ENCODE results near the gene C22orf31. TPM values are rescaled to one million over a fixed set of nuclear protein-coding genes. Genes with fewer than 3 reads are reported as not detected.

C22orf31 gene
- polyA plus RNA-seq, 4 donors, result 1.1 to 1.7 (median 1.2) TPM

- DNase-seq (ENCODE audit: low read depth in 4 of 4, low spot score in 3 of 4), result peak in 2 of 4 donors; percentile 63 to 67
Observed at GRCh38 chr22:29031227-29032011, 30.2 kb downstream of the C22orf31 start.

DNA sequence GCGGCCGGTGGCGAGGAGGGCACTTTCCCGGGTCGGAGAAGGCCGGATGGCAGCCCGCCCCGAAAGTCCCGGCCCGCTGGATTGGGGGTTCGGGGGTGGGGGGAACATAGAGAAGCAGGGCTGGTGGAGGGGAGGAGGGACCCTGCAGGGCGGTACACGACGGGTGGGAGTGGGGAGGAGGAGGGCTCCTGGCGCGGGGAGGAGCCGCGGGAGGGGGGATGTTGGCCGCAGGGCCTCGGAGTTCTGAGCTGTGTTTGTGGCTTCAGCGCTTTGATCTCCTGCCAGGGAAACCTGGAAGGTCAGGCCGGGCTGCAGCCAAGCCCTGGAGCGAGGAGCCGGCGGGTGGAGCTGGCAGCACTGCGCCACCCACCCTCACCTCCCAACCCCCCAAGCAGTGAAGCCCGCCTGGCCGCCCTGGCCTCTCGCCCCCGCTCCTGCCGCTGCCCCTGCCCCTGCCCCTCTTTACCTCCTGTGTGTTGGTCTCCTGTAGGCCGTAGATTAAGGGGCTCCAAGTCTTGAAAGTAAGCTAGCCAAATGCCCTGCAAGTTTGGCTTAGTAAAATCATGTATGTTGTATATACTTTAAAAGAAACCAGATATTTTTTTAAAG lies 30.9 kb downstream of the C22orf31 start:
- peak in 3 of 4 donors; percentile 73 to 83 (median 76) for DNase-seq (ENCODE audit: low read depth in 4 of 4, low spot score in 3 of 4)

GRCh38 chr22:29030016-29030617 lies 31.5 kb downstream of the C22orf31 start:
- no peak for DNase-seq (ENCODE audit: low read depth in 4 of 4, low spot score in 3 of 4)

GRCh38 chr22:29029202-29030000 lies 32.2 kb downstream of the C22orf31 start:
- no peak for DNase-seq (ENCODE audit: low read depth in 4 of 4, low spot score in 3 of 4)

DNA sequence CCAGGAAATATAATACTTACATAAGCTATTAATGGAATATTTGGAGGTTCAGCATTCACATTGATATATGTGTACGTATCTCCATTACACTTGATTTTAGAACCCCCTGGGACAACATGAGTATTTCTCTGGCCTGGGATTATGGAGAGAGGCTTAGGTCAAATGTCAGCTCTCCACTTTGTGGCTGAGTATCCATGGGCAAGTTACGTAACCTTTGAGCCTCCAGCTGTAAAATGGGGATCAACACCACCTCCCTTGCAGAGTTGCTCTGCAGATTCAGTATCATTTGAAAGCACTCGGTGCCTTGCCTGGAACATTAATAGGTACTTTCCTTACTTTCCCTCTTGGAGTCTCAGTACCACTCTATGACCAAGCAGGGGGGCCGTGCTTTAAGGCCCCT lies 33.2 kb downstream of the C22orf31 start:
- DNase-seq (ENCODE audit: low read depth in 4 of 4, low spot score in 3 of 4), result no peak

- no peak for DNase-seq (ENCODE audit: low read depth in 4 of 4, low spot score in 3 of 4)
Observed at GRCh38 chr22:29026579-29026978, 35.1 kb downstream of the C22orf31 start.

- no peak for DNase-seq (ENCODE audit: low read depth in 4 of 4, low spot score in 3 of 4)
Observed at GRCh38 chr22:29023172-29023796, 38.3 kb downstream of the C22orf31 start.

- DNase-seq (ENCODE audit: low read depth in 4 of 4, low spot score in 3 of 4), result no peak
Observed at GRCh38 chr22:29022101-29022817, 39.4 kb downstream of the C22orf31 start.

GRCh38 chr22:29018293-29019189 lies 43.1 kb downstream of the C22orf31 start:
- DNase-seq (ENCODE audit: low read depth in 4 of 4, low spot score in 3 of 4), result no peak

DNA sequence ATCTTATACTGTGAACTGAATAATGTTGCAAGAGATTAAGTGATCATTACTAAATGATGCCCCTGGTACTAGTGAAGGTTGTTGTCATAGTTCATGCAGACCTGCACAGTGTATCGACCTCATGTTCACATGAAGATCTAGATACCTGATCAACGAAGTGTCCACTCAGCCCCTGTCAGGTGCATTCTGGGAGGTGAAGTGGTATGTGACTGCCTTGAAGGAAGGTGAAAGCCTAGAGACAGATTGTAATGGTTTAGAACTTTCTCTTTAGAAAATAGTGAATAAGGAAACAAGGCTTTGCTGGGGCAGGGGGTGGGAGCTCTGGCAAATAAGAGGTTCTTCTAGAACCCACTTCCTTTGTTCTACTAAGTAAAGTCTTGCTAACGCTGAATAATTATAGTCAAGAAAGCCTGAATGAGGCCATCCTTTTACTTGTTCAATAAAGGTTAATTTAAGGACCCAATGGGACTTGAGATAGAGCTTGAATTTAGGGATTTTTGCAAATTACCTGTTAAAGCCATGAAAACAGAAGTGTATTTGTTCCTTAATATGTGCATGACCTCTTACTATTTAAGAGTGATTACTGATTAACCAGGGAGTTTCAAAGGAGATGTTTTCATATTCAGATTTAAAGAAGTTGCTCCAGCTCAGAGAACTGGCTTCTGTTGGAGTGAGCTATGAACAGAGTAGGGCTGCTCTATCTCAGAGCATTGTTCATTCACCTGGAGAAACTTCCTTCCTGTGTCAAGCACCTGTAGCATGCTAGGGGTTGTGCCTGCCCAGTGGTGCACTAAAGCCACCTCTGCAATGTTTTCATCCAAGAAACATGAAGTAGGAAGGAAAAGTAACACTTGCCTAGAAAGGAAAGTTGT lies 45.3 kb downstream of the C22orf31 start:
- DNase-seq (ENCODE audit: low read depth in 4 of 4, low spot score in 3 of 4), result no peak

GRCh38 chr22:29014773-29015172 lies 46.9 kb downstream of the C22orf31 start:
- no peak for DNase-seq (ENCODE audit: low read depth in 4 of 4, low spot score in 3 of 4)

GRCh38 chr22:29014293-29014692 lies 47.3 kb downstream of the C22orf31 start:
- DNase-seq (ENCODE audit: low read depth in 4 of 4, low spot score in 3 of 4), result no peak

DNA sequence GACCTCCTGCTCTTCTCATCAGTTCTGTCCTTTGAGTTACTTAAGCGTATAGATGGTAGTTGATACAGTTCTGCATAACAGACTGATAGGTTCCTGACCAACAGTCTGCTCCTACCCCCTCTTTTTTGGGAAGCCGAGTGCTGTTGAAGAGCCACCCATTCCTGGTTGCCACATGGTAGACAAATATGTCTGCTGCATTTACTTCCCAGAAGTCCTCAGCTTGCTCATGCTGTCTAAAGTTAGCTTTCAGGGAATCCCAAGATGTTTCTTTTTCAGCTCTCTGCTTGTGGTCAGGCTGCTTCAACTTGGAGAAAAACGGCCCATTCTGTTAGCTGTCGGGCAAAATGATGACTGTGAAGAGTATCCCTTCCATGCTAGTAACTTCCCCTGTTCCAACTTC lies 48.7 kb downstream of the C22orf31 start:
- DNase-seq (ENCODE audit: low read depth in 4 of 4, low spot score in 3 of 4), result no peak

DNA sequence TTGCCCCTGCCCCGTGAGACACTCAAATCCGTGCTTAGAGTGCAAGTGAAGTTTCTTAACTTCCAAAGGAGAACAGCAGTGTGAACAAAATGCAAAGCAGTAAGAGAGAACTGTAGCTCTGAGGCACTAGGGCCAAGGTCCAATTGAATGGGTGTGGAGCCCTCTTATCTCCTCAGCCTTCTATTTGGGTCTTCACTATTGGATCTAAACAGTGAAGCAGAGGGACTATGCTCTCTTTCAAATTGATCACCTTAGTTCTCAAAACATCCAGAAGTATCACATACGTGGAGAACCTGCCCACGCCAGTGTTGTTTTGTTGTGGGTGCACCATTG lies 49.6 kb downstream of the C22orf31 start:
- DNase-seq (ENCODE audit: low read depth in 4 of 4, low spot score in 3 of 4), result no peak

- DNase-seq (ENCODE audit: low read depth in 4 of 4, low spot score in 3 of 4), result no peak
Observed at GRCh38 chr22:29011240-29012100, 50.2 kb downstream of the C22orf31 start.

DNA sequence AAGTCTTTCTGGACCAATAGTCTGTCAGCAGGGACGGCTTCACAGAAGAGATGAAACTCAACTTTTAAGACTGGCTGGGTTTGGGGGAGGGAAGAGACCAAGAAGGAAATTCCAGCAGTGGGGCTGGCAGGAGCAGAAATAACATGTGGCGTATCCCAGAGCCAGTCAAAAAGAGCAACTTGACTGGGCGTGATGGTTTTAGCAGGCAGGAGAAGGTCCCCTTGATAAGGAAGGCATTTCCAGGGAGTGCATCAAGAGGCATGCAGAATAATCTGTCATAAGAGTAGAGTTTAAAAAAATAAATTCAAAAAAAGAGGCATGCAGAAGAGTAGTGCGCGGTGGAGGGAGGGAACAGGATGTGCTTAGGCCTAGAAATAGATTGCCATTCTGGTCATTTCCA lies 52.5 kb downstream of the C22orf31 start:
- DNase-seq (ENCODE audit: low read depth in 4 of 4, low spot score in 3 of 4), result no peak
